Tibial artery (tissue), 4 donors: ENCODE measurements around the gene VWF.
"Not testable (repeated sequence)": the region's sequence is repeated elsewhere in the genome, so short reads cannot be mapped to it uniquely, and the experiment has no call there.

Experiments
- DNase-seq, 2 donors: peaks; one replicate each; pipeline ENCODE4 v3.0.0-alpha.2; 2019
- H3K27ac ChIP-seq, 2 donors: fragments of 200-600 bp; sonication (generic) in 1 of 2; 1 replicate in 1 of 2; 2 replicates in 1 of 2; pipeline ENCODE4 v1.5.1; 2018 to 2019; ENCODE audit warnings: mild to moderate bottlenecking in 1 of 2
- H3K27me3 ChIP-seq, 2 donors: fragments of 200-600 bp; sonication (generic) in 1 of 2; one replicate each; pipeline versions ENCODE4 v1.5.1 to v1.6.0; 2016 to 2019
- H3K36me3 ChIP-seq, 3 donors: fragments of 200-600 bp; sonication (generic) in 2 of 3; one replicate each; pipeline ENCODE4 v1.5.1; 2016 to 2019; ENCODE audit warnings: mild to moderate bottlenecking in 2 of 3
- H3K4me1 ChIP-seq, 4 donors: fragments of 200-600 bp; sonication (generic) in 2 of 4; 1 replicate in 3 of 4; 2 replicates in 1 of 4; pipeline ENCODE4 v1.5.1; 2016 to 2019
- H3K4me3 ChIP-seq, 2 donors: fragments of 200-600 bp; sonication (generic) in 1 of 2; 1 replicate in 1 of 2; 2 replicates in 1 of 2; pipeline ENCODE4 v1.5.1; 2018 to 2019; ENCODE audit warnings: mild to moderate bottlenecking in 2 of 2
- H3K9me3 ChIP-seq, 3 donors: fragments of 200-600 bp; sonication (generic) in 1 of 3; one replicate each; pipeline ENCODE4 v1.5.1; 2016 to 2019
- CTCF ChIP-seq, 2 experiments: fragments of 200-600 bp in 1 of 2; fragments of 450-650 bp in 1 of 2; IDR thresholded peaks; one replicate each; pipeline ENCODE4 v1.5.1; 2017 to 2019; ENCODE audit warnings: antibody characterized with exemption in 2 of 2, mild to moderate bottlenecking in 1 of 2, moderate library complexity in 1 of 2
- intact Hi-C: fragments of 100-400 bp; cut with DNase I; formaldehyde crosslinking; loops from one replicate; pipeline ENCODE4 v1.15.0; 2023; ENCODE audit warnings: low total_unique reads

VWF gene

GRCh38 chr12:6106218-6106617 is 18.3 kb downstream of the VWF start:
- intact Hi-C loops: no loop called here
- Histone ChIP-seq H3K9me3 (no peaks in the 10 kb centered on the region), H3K27ac (no peak overlapping the region), H3K27me3 (no peaks in the 10 kb centered on the region), H3K36me3 (no peaks in the 10 kb centered on the region), H3K4me1 (no peaks in the 10 kb centered on the region), H3K4me3 (no peak overlapping the region)
- DNase-seq: no peak
- TF ChIP-seq CTCF (IDR thresholded peaks at IDR 0.05): no peak

GRCh38 chr12:6104842-6105241 is 19.6 kb downstream of the VWF start:
- no peak for DNase-seq
- intact Hi-C loops: no loop called here
- H3K36me3 ChIP-seq: no peaks in the 10 kb centered on the region
- no peak overlapping the region for H3K27ac ChIP-seq
- no peak overlapping the region for H3K4me3 ChIP-seq
- TF ChIP-seq CTCF (IDR thresholded peaks at IDR 0.05): no peak
- H3K27me3 ChIP-seq: no peaks in the 10 kb centered on the region
- H3K9me3 ChIP-seq: no peaks in the 10 kb centered on the region
- no peaks in the 10 kb centered on the region for H3K4me1 ChIP-seq

DNA sequence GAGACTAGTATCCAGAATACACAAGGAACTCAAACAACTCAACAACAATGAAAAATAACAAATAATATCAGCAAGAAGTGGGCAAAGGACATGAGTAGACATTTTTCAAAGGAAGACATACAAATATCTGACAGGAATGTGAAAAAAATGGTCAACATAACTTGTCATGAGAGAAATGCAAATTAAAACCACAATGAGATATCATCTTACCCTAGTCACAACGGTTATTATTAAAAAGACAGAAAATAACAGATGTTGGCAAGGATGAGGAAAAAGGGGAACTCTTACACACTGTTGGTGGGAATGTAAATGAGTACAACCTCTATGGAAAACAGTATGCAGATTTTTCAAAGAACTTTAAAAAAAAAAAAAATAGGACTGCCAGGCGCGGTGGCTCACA is 20.4 kb downstream of the VWF start:
- Histone ChIP-seq H3K36me3 (no peaks in the 10 kb centered on the region), H3K27ac (no peak overlapping the region), H3K4me1 (no peaks in the 10 kb centered on the region), H3K4me3 (no peak overlapping the region), H3K27me3 (no peaks in the 10 kb centered on the region), H3K9me3 (no peaks in the 10 kb centered on the region)
- no peak for DNase-seq
- intact Hi-C loops: no loop called here
- TF ChIP-seq CTCF (IDR thresholded peaks at IDR 0.05): no peak

GRCh38 chr12:6102021-6102420 is 22.4 kb downstream of the VWF start:
- peak in 1 of 2 donors; percentile 1 for DNase-seq
- H3K36me3 ChIP-seq, H3K27me3 ChIP-seq, intact Hi-C loops, H3K4me1 ChIP-seq, H3K9me3 ChIP-seq, H3K27ac ChIP-seq, H3K4me3 ChIP-seq: not testable (repeated sequence)

- Histone ChIP-seq H3K9me3 (no peaks in the 10 kb centered on the region), H3K36me3 (no peaks in the 10 kb centered on the region), H3K27me3 (no peaks in the 10 kb centered on the region), H3K4me1 (peaks cover 0 to 3% (median under 1%) of the 10 kb centered on the region in 4 donors), H3K4me3 (no peak overlapping the region), H3K27ac (no peak overlapping the region)
- intact Hi-C loops: no loop called here
- no peak for TF ChIP-seq CTCF (IDR thresholded peaks at IDR 0.05)
- DNase-seq: no peak
Observed at GRCh38 chr12:6099316-6099715, 25.2 kb downstream of the VWF start.

DNA sequence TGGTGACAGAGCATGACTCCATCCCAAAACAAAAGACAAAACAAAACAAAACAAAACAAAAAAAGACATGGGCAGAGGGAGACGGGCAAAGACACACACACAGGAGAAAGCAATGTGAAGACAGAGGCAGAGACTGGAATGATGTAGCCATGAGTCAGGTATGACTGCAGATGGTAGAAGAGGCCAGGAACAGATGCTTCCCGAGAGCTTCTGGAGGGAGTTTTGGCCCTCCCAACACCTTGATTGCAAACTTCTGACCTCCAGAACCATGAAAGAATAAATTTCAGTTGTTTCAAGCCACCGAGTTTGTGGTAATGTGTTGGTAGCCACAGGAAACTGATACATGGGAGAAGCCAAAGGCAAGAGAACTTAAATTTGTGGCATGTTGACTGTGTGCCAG is 27.1 kb downstream of the VWF start:
- Histone ChIP-seq H3K27ac (no peak overlapping the region), H3K4me3 (no peak overlapping the region), H3K27me3 (no peaks in the 10 kb centered on the region), H3K9me3 (no peaks in the 10 kb centered on the region), H3K36me3 (no peaks in the 10 kb centered on the region), H3K4me1 (peaks cover 0 to 19% (median 14%) of the 10 kb centered on the region in 4 donors)
- no peak for TF ChIP-seq CTCF (IDR thresholded peaks at IDR 0.05)
- no peak for DNase-seq
- intact Hi-C loops: no loop called here
